ENCODE data around the gene INS.

GRCh38 chr11:2189938-2190656, 29.1 kb upstream of the INS start:
- no peak for TF ChIP-seq CTCF (IDR thresholded peaks at IDR 0.05)
- TF ChIP-seq POLR2A (IDR thresholded peaks at IDR 0.05) = no peak

All from esophagus squamous epithelium (tissue), 4 donors.